Smooth muscle cell (in vitro differentiated cells): ENCODE data around the gene CLDN14. TPM values are rescaled to one million over a fixed set of nuclear protein-coding genes. Genes with fewer than 3 reads are reported as not detected.

ENCODE experiments used
- DNase-seq: peaks from one replicate; lab custom pipeline; 2025; ENCODE audit not compliant: unreplicated experiment; lab: John Stamatoyannopoulos, UW
- H2AFZ ChIP-seq: fragments of 200-600 bp; sonication (generic); 2 replicates; pipeline ENCODE4 v1.6.0; 2016; ENCODE audit warnings: antibody characterized with exemption, low read depth, mild to moderate bottlenecking
- H3F3A ChIP-seq: fragments of 200-600 bp; sonication (generic); 2 replicates; pipeline ENCODE4 v1.6.0; 2017; ENCODE audit warnings: antibody characterized with exemption, low read depth
- H3K27ac ChIP-seq: fragments of 200-600 bp; sonication (generic); 2 replicates; pipeline ENCODE4 v1.5.1; 2016; ENCODE audit warnings: low read depth, mild to moderate bottlenecking
- H3K27me3 ChIP-seq: fragments of 200-600 bp; sonication (generic); 2 replicates; pipeline ENCODE4 v1.6.1; 2016; ENCODE audit warnings: low read depth, mild to moderate bottlenecking
- H3K36me3 ChIP-seq: fragments of 200-600 bp; sonication (generic); 2 replicates; pipeline ENCODE4 v1.5.1; 2016; ENCODE audit warnings: low read depth
- H3K4me1 ChIP-seq: fragments of 200-600 bp; sonication (generic); 2 replicates; pipeline ENCODE4 v1.5.1; 2016; ENCODE audit warnings: low read depth
- H3K4me2 ChIP-seq: fragments of 200-600 bp; sonication (generic); 2 replicates; pipeline ENCODE4 v1.6.0; 2016; ENCODE audit warnings: mild to moderate bottlenecking
- H3K4me3 ChIP-seq: fragments of 200-600 bp; sonication (generic); 2 replicates; pipeline ENCODE4 v1.5.1; 2016; ENCODE audit warnings: mild to moderate bottlenecking
- H3K79me2 ChIP-seq: fragments of 200-600 bp; sonication (generic); 2 replicates; pipeline ENCODE4 v1.6.0; 2016; ENCODE audit warnings: low read depth, mild to moderate bottlenecking
- H3K9ac ChIP-seq: fragments of 200-600 bp; sonication (generic); 2 replicates; pipeline ENCODE4 v1.6.0; 2016; ENCODE audit warnings: low read depth
- H3K9me3 ChIP-seq: fragments of 200-600 bp; sonication (generic); replicated peaks from 2 replicates; pipeline ENCODE4 v1.5.1; 2016; ENCODE audit warnings: low read depth
- H4K20me1 ChIP-seq: fragments of 200-600 bp; sonication (generic); 2 replicates; pipeline ENCODE4 v1.6.0; 2016; ENCODE audit warnings: low read depth
- CTCF ChIP-seq: fragments of 200-600 bp; sonication (generic); IDR thresholded peaks from 2 replicates; pipeline ENCODE4 v1.5.1; 2017; ENCODE audit warnings: borderline replicate concordance, mild to moderate bottlenecking, antibody characterized with exemption; ENCODE audit not compliant: insufficient read depth, poor library complexity, severe bottlenecking
- WGBS: methylation state at CpG from one replicate; pipeline ENCODE4 v1.1.7; 2016; ENCODE audit warnings: low lambda C conversion rate; 5-methylcytosine and 5-hydroxymethylcytosine counted together
- polyA plus RNA-seq: library from polyadenylated mRNA; unstranded; fragments of >200 nt; fragmentation: Nextera tagmentation; extraction: Ambion mirVana; gene quantifications from 2 replicates; pipeline ENCODE4 v1.2.1, GENCODE V29; 2016
- total RNA-seq: library from RNA; depleted of rRNA; stranded (reverse); fragments of >200 nt; gene quantifications from 2 replicates; pipeline ENCODE4 v1.2.3, GENCODE V29; 2014

The CLDN14 gene
- total and polyA plus RNA-seq, 2 experiments from 2014 or later: not detected

DNA sequence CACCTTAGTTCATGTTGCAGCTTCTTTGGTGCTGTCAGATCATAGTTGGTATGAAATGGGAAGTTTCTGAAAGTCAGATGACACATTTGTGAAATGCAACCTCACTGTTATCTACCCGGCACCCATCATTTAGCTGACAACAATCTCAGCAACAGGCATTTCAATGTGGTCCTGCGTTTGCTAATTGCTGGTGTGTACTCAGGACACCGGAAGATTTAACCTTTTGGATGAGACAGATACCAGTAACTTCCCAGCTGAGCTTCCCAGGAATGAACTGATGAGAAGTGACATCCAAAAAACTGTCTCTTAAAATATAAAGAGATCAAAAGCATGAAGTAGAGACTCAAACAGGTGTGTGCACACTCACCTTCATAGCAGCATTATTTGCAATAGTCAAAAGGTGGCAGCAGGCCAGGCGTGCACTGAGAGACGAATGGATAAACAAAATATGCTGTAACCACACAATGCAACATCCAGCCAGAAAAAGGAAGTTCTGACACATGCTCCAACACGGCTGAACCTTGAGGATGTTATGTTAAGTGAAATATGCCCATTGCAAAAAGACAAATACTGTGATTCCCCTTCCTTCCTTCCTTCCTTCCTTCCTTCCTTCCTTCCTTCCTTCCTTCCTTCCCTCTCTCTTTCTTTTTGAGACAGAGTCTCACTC is 7.9 kb upstream of the CLDN14 start:
- Histone ChIP-seq H3K9me3 (no peaks in the 10 kb centered on the region), H3F3A (no peaks in the 10 kb centered on the region), H4K20me1 (no peaks in the 10 kb centered on the region), H3K79me2 (no peaks in the 10 kb centered on the region), H3K4me3 (no peak overlapping the region), H3K9ac (no peak overlapping the region), H3K27ac (no peak overlapping the region), H3K4me2 (no peak overlapping the region), H3K36me3 (no peaks in the 10 kb centered on the region), H3K4me1 (peaks cover 5% of the 10 kb centered on the region), H3K27me3 (no peaks in the 10 kb centered on the region), H2AFZ (no peak overlapping the region)
- no peak for DNase-seq
- 76% methylated on average over 6 of the region's 6 CpGs for WGBS
- TF ChIP-seq CTCF: no peak

DNA sequence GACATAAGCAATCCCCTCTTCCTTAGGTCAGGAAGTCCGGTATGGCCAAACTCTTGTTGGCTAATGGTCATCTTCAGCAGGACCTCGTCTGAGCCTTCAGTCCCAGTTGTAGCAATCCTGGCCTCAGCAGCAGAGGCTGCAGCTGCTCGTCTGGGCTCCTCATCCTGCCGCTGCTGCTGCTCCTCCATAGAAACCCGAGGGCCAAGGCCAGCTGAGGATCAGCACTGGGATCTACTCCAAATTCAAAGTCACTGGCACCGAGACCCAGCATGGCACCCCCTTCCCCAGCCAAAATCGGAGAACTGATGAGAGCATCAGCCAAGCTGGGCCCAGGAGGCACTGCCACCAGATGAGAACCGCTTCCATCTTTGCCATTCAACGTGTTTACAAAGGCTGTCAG is 6.3 kb upstream of the CLDN14 start:
- H3K79me2 ChIP-seq: no peaks in the 10 kb centered on the region
- no peak overlapping the region for H3K9ac ChIP-seq
- WGBS: 95% methylated on average over 9 of the region's 9 CpGs
- H3K4me1 ChIP-seq: peaks cover 4% of the 10 kb centered on the region
- no peaks in the 10 kb centered on the region for H3F3A ChIP-seq
- H4K20me1 ChIP-seq: no peaks in the 10 kb centered on the region
- H3K4me3 ChIP-seq: no peak overlapping the region
- no peaks in the 10 kb centered on the region for H3K36me3 ChIP-seq
- H3K27me3 ChIP-seq: no peaks in the 10 kb centered on the region
- H3K4me2 ChIP-seq: no peak overlapping the region
- DNase-seq: no peak
- no peak for TF ChIP-seq CTCF
- no peak overlapping the region for H3K27ac ChIP-seq
- H3K9me3 ChIP-seq: no peaks in the 10 kb centered on the region
- H2AFZ ChIP-seq: no peak overlapping the region

DNA sequence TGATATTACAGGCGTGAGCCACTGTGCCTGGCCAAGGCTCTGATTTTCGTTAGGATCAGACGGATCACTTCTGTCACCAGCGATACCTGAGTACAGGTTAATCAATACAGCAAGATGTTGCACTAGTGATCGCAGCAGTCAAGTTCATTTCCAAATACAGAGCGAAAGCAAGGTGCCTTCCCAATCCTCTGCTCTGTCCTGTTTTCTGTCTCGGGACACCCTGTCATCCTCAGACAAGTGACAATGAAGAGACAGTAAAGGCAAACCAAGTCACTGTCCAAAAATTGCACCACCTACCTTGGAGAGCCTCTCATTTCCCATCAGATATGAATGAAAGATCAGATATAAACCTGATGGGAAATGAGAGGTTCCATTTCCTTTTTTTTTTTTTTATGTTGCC is 5.6 kb upstream of the CLDN14 start:
- 93% methylated on average over 7 of the region's 7 CpGs for WGBS
- no peak overlapping the region for H3K27ac ChIP-seq
- no peaks in the 10 kb centered on the region for H3K79me2 ChIP-seq
- H3K4me3 ChIP-seq: no peak overlapping the region
- H4K20me1 ChIP-seq: no peaks in the 10 kb centered on the region
- H3K4me2 ChIP-seq: no peak overlapping the region
- no peaks in the 10 kb centered on the region for H3K9me3 ChIP-seq
- H3K36me3 ChIP-seq: no peaks in the 10 kb centered on the region
- no peak overlapping the region for H3K9ac ChIP-seq
- H3F3A ChIP-seq: no peaks in the 10 kb centered on the region
- DNase-seq: no peak
- TF ChIP-seq CTCF: no peak
- no peaks in the 10 kb centered on the region for H3K4me1 ChIP-seq
- H3K27me3 ChIP-seq: no peaks in the 10 kb centered on the region
- H2AFZ ChIP-seq: no peak overlapping the region

DNA sequence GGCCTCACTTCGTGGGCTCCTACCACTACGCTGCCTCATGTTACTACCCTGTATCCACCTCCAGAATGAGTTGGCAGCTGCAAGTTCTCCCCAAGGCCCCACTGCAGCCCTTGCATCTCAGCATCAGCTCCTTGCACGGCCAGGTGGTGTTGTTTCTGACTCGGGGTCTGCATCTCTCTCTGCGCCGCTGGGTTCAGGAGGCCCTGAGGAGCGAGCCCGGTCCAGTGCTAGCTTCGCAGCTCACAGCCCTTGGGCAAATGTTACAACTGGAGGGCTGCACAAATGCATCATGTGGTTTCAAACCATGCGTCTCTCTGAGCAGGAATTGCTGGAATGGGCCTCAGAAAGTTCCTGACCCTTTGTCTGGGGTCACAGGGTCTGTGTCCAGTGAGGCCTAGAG is 3.2 kb upstream of the CLDN14 start:
- WGBS: 88% methylated on average over 10 of the region's 10 CpGs
- Histone ChIP-seq H3K4me3 (no peak overlapping the region), H3K79me2 (no peaks in the 10 kb centered on the region), H3K4me1 (peaks cover 3% of the 10 kb centered on the region), H3K9me3 (no peaks in the 10 kb centered on the region), H3F3A (no peaks in the 10 kb centered on the region), H3K36me3 (no peaks in the 10 kb centered on the region), H2AFZ (no peak overlapping the region), H3K27me3 (no peaks in the 10 kb centered on the region), H3K27ac (no peak overlapping the region), H3K4me2 (no peak overlapping the region), H3K9ac (no peak overlapping the region), H4K20me1 (no peaks in the 10 kb centered on the region)
- no peak for DNase-seq
- TF ChIP-seq CTCF: no peak
